Thyroid gland (tissue), 4 donors: ENCODE data around the gene OTUB1.

Experiments
- CTCF ChIP-seq, 6 experiments: fragments of 200-600 bp in 3 of 6; fragments of 450-650 bp in 3 of 6; sonication (generic) in 3 of 6; IDR thresholded peaks; one replicate each; pipeline ENCODE4 v1.5.1; 2016 to 2019; ENCODE audit warnings: antibody characterized with exemption in 6 of 6, mild to moderate bottlenecking in 2 of 6, inconsistent platforms in 1 of 6, moderate library complexity in 1 of 6
- POLR2A ChIP-seq, 2 donors: fragments of 450-650 bp; IDR thresholded peaks; one replicate each; pipeline ENCODE4 v1.6.1; 2017; ENCODE audit warnings: antibody characterized with exemption in 2 of 2, mild to moderate bottlenecking in 2 of 2, moderate library complexity in 1 of 2

GRCh38 chr11:64036087-64037026 lies 50.1 kb downstream of the OTUB1 start:
- TF ChIP-seq CTCF (IDR thresholded peaks at IDR 0.05) (peak in 2 of 6 experiments; percentile 6 to 7), POLR2A (IDR thresholded peaks at IDR 0.05) (peak in 1 of 2 donors; percentile 50)
